Activated CD8-positive, alpha-beta T cell treated with anti-CD3 and anti-CD28 coated beads, Interleukin-2, amount 10 ng/mL, durations not matched to agents 7 days and 5 days (primary cell): Measurements from ENCODE around the gene ADRA2B. TPM values are rescaled to one million over a fixed set of nuclear protein-coding genes. Genes with fewer than 3 reads are reported as not detected.
"Not testable (repeated sequence)": the region's sequence is repeated elsewhere in the genome, so short reads cannot be mapped to it uniquely, and the experiment has no call there.

ENCODE experiments used
- ATAC-seq: fragments of 150-1000 bp; cut with Tn5 transposase; one replicate; pipeline ENCODE4 v1.10.0; 2021; ENCODE audit warnings: moderate library complexity
- CTCF ChIA-PET: fragments of 350-600 bp; sonication (Branson Sonifier 250); formaldehyde crosslinking; loops from one replicate; lab custom pipeline; 2021; ENCODE audit warnings: antibody characterized with exemption; lab: Charles Lee
- POLR2A ChIA-PET: fragments of 350-600 bp; sonication (Branson Sonifier 250); formaldehyde crosslinking; loops from one replicate; lab custom pipeline; 2021; ENCODE audit warnings: antibody characterized with exemption; lab: Charles Lee
- DNase-seq: peaks from one replicate; pipeline ENCODE4 v3.0.0-alpha.2; 2020
- H3K27ac Mint-ChIP-seq: one replicate; pipeline ENCODE4 v1.8.0; 2021; ENCODE audit warnings: mild to moderate bottlenecking, mixed read lengths
- H3K27me3 Mint-ChIP-seq: one replicate; pipeline ENCODE4 v1.8.0; 2021; ENCODE audit warnings: low read depth, mixed read lengths
- H3K36me3 Mint-ChIP-seq: one replicate; pipeline ENCODE4 v1.8.0; 2021; ENCODE audit warnings: low read depth, mixed read lengths
- H3K4me1 Mint-ChIP-seq: one replicate; pipeline ENCODE4 v1.8.0; 2021; ENCODE audit warnings: low read depth, mixed read lengths
- H3K4me3 Mint-ChIP-seq: one replicate; pipeline ENCODE4 v1.8.0; 2021; ENCODE audit warnings: mild to moderate bottlenecking, mixed read lengths
- H3K9me3 Mint-ChIP-seq: one replicate; pipeline ENCODE4 v1.8.0; 2022; ENCODE audit warnings: mixed read lengths; ENCODE audit not compliant: insufficient read depth
- total RNA-seq, 2 experiments: library from RNA; stranded (reverse); gene quantifications; one replicate each; pipeline ENCODE4 v1.2.3, GENCODE V29; 2021

ADRA2B gene
- total RNA-seq, 2 experiments from 2014 or later, result 0.08 TPM; not detected in 1

GRCh38 chr2:96067902-96068581 lies 48.3 kb downstream of the ADRA2B start:
- CTCF ChIA-PET, H3K36me3 Mint-ChIP-seq, H3K27me3 Mint-ChIP-seq, H3K4me1 Mint-ChIP-seq, H3K9me3 Mint-ChIP-seq, DNase-seq, ATAC-seq, H3K27ac Mint-ChIP-seq, H3K4me3 Mint-ChIP-seq: not testable (repeated sequence)
- POLR2A ChIA-PET, result interaction anchor here (0.9 kb wide), 1 partner anchor 1578 kb away, joined by 4 read pairs; the partner anchor contains the start of gene COX5B

DNA sequence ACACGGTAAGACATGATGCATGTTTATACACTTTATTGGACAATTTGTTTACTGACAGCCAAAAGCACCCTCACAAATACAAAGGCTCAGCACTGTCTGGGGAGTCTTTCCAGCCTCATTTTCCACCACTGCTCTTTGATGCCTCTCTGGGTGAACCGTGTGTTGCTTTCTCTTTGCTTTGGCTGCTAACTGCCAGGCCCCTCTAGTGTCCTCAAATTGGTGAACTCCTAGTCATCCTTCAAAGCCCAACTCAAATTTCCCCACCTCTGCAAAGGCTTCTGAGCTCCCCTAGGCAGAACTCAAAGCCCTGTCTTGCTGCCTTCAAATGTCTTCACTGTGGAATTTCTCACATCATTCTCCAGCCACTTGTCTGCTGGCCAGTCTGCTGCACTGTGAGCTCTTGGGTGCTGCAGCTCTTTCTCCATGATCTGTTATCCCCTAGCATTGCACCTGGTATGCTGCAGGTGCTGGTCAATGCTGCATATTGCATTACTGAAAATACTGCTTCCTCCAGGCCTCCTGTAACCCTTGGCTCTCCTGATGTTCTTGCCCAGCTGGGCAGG lies 49.2 kb downstream of the ADRA2B start:
- H3K36me3 Mint-ChIP-seq, H3K27me3 Mint-ChIP-seq, H3K27ac Mint-ChIP-seq, H3K9me3 Mint-ChIP-seq, ATAC-seq, CTCF ChIA-PET, H3K4me1 Mint-ChIP-seq, DNase-seq, H3K4me3 Mint-ChIP-seq: not testable (repeated sequence)
- POLR2A ChIA-PET, result interaction anchor here (0.9 kb wide), 1 partner anchor 1579 kb away, joined by 4 read pairs; the partner anchor contains the start of gene COX5B

- CTCF ChIA-PET, H3K9me3 Mint-ChIP-seq, POLR2A ChIA-PET, H3K27me3 Mint-ChIP-seq, ATAC-seq, DNase-seq, H3K36me3 Mint-ChIP-seq, H3K4me3 Mint-ChIP-seq, H3K4me1 Mint-ChIP-seq, H3K27ac Mint-ChIP-seq: not testable (repeated sequence)
Observed at GRCh38 chr2:96066511-96066910, 49.9 kb downstream of the ADRA2B start.

DNA sequence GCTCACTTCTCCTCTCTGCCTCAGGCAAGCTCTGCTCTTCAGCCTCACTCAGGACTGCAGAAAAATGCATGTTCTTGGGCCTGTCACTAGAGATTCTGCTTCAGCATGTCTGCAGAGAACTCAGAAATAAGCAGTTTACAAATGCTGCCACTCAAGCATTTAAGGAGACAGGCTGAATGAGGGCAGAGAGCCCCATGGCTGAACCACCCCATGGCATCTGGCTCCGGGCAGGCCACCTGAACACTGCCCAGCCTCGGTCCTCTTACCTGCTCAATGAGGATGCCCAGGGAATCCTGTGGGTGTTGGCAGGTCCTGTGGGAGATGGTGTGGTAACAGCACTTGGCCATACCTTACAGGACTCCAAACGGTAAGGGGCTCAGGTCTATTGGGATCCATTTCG lies 50.4 kb downstream of the ADRA2B start:
- H3K4me1 Mint-ChIP-seq, H3K9me3 Mint-ChIP-seq, ATAC-seq, CTCF ChIA-PET, H3K4me3 Mint-ChIP-seq, H3K27me3 Mint-ChIP-seq, DNase-seq, H3K36me3 Mint-ChIP-seq, H3K27ac Mint-ChIP-seq: not testable (repeated sequence)
- POLR2A ChIA-PET, result interaction anchor here (1.3 kb wide), 1 partner anchor 1580 kb away, joined by 7 read pairs; the partner anchor contains the start of gene COX5B

GRCh38 chr2:96065381-96065930 lies 50.9 kb downstream of the ADRA2B start:
- ATAC-seq (no peak), DNase-seq (no peak)
- Mint-ChIP-seq H3K36me3 (no peaks in the 10 kb centered on the region), H3K27me3 (no peaks in the 10 kb centered on the region), H3K4me1 (peaks cover 5% of the 10 kb centered on the region), H3K4me3 (no peak overlapping the region), H3K27ac (no peak overlapping the region), H3K9me3 (no peaks in the 10 kb centered on the region)
- ChIA-PET CTCF (no interaction called here), POLR2A (interaction anchor here (1.3 kb wide), 1 partner anchor 1581 kb away, joined by 7 read pairs; the partner anchor contains the start of gene COX5B)

GRCh38 chr2:96064760-96065159 lies 51.6 kb downstream of the ADRA2B start:
- ATAC-seq, H3K4me1 Mint-ChIP-seq, H3K27ac Mint-ChIP-seq, H3K27me3 Mint-ChIP-seq, H3K4me3 Mint-ChIP-seq, H3K36me3 Mint-ChIP-seq, CTCF ChIA-PET, H3K9me3 Mint-ChIP-seq, DNase-seq: not testable (repeated sequence)
- POLR2A ChIA-PET, result interaction anchor here (1.3 kb wide), 1 partner anchor 1581 kb away, joined by 7 read pairs; the partner anchor contains the start of gene COX5B

DNA sequence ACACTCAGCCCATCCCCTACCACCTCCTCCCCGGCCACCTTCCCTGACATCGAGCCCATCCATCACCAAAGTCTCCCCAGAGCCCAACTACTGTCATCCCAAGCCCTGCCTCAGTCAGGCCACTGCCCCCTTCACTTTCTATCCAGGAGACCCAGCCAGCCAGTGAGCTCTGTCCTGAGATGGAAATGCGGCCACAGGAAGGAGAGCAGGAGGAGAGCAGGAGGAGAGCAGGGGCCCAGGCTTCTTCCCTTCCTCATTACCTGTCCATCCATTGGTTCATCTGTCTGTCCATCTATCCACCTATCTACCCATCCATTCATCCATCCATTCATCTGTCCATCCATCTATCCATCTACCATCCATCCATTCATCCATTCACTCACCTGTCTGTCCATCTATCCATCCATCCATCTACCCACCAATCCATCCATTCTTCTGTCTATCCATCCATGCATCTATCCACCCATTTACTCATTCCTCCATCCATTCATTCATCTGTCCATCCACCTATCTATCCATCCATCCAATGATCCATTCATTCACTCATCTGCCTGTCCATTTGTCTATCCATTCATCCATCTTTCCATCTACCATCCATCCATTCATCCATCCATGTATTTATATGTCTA lies 52.2 kb downstream of the ADRA2B start:
- CTCF ChIA-PET, result interaction anchor here (0.7 to 0.9 kb wide), 2 partner anchors 53 to 1634 kb away, joined by 3 read pairs; no protein-coding TSS in a partner anchor
- H3K4me1 Mint-ChIP-seq, H3K36me3 Mint-ChIP-seq: not testable (repeated sequence)

GRCh38 chr2:96063116-96063899 lies 53.1 kb downstream of the ADRA2B start:
- not testable (repeated sequence) for H3K36me3 Mint-ChIP-seq, H3K4me3 Mint-ChIP-seq, H3K9me3 Mint-ChIP-seq, H3K4me1 Mint-ChIP-seq, H3K27me3 Mint-ChIP-seq
- CTCF ChIA-PET, result interaction anchor here (0.7 to 0.9 kb wide), 2 partner anchors 54 to 1635 kb away, joined by 3 read pairs; no protein-coding TSS in a partner anchor
- DNase-seq, result peak; percentile 63
- peak; percentile 91 for ATAC-seq
- POLR2A ChIA-PET, result interaction anchor here (0.6 kb wide), 1 partner anchor 1583 kb away, joined by 3 read pairs; the partner anchor contains the start of gene COX5B
- H3K27ac Mint-ChIP-seq, result peak overlapping the region; percentile 74

More for the DNA sequence above, 52.2 kb downstream of the ADRA2B start:
- H3K4me3 Mint-ChIP-seq, H3K27ac Mint-ChIP-seq, H3K9me3 Mint-ChIP-seq, POLR2A ChIA-PET, H3K27me3 Mint-ChIP-seq, ATAC-seq, DNase-seq: not testable (repeated sequence)

Other genes with a start within 250 kb of the ADRA2B start
- 10 to 100 TPM; 87.5 to 95.1 TPM for gene ANKRD36C, start 124.7 kb downstream of the ADRA2B start, total RNA-seq
- gene GPAT2, start 81.7 kb downstream of the ADRA2B start, total RNA-seq, result 1 to 10 TPM; 4.3 to 4.5 TPM
- under 1 TPM in 1 of 2 experiments, not detected in 1; 0.34 TPM for gene ASTL, start 21.9 kb upstream of the ADRA2B start, total RNA-seq
- gene DUSP2, start 28.9 kb upstream of the ADRA2B start, total RNA-seq, result 10 to 100 TPM; 20.3 to 21.2 TPM
- 100 to 1,000 TPM; 139 to 143 TPM for gene STARD7, start 92.3 kb upstream of the ADRA2B start, total RNA-seq
- gene TMEM127, start 149.4 kb upstream of the ADRA2B start, total RNA-seq, result 10 to 100 TPM; 31.8 to 34.2 TPM
- 10 to 100 TPM; 64.9 to 65.9 TPM for gene CIAO1, start 149.7 kb upstream of the ADRA2B start, total RNA-seq
- 100 to 1,000 TPM; 177 to 181 TPM for gene SNRNP200, start 189.0 kb upstream of the ADRA2B start, total RNA-seq
- gene ITPRIPL1, start 208.7 kb upstream of the ADRA2B start, total RNA-seq, result 10 to 100 TPM; 43.4 to 43.5 TPM
- gene NCAPH, start 219.2 kb upstream of the ADRA2B start, total RNA-seq, result 100 to 1,000 TPM in 1 of 2 experiments, 10 to 100 TPM in 1; 87.3 to 101 TPM